Coronary artery (tissue), 2 donors: ENCODE measurements around the gene ME3.

Source experiments
- DNase-seq: peaks from one replicate; pipeline ENCODE4 v3.0.0-alpha.2; 2017; ENCODE audit warnings: low spot score
- H3K27ac ChIP-seq, 2 donors: fragments of 200-600 bp; sonication (generic); one replicate each; pipeline ENCODE4 v1.5.1; 2016 to 2019
- H3K4me3 ChIP-seq: fragments of 200-600 bp; sonication (generic); 2 replicates; pipeline ENCODE4 v1.5.1; 2016; ENCODE audit warnings: mild to moderate bottlenecking, moderate library complexity
- TF ChIP-seq, protein P1 (sequence below): fragments of 200-600 bp; sonication (generic); IDR thresholded peaks from one replicate; pipeline ENCODE4 v1.5.1; 2019; ENCODE audit warnings: antibody characterized with exemption

Gene ME3

DNA sequence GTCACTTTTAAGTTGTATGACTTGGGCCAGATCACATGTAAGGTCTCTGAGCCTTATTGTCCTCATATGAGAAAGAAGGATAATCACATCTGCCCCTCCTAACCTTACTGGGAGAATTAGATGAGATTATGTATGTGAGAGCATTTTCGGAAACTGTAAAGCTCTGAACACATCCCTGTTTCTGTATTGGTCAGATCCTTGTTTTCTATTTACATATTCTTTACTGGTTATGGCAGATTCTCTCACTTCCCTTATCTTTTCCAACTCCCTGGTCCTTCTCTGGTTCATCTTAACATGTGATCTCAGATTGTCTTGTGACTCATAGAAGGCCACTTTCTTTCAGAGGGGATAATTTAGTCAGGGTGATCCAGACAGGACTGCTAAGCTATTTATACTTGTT lies 255.9 kb downstream of the ME3 start:
- DNase-seq = no peak
- H3K4me3 ChIP-seq = no peak overlapping the region
- TF ChIP-seq, protein P1, sequence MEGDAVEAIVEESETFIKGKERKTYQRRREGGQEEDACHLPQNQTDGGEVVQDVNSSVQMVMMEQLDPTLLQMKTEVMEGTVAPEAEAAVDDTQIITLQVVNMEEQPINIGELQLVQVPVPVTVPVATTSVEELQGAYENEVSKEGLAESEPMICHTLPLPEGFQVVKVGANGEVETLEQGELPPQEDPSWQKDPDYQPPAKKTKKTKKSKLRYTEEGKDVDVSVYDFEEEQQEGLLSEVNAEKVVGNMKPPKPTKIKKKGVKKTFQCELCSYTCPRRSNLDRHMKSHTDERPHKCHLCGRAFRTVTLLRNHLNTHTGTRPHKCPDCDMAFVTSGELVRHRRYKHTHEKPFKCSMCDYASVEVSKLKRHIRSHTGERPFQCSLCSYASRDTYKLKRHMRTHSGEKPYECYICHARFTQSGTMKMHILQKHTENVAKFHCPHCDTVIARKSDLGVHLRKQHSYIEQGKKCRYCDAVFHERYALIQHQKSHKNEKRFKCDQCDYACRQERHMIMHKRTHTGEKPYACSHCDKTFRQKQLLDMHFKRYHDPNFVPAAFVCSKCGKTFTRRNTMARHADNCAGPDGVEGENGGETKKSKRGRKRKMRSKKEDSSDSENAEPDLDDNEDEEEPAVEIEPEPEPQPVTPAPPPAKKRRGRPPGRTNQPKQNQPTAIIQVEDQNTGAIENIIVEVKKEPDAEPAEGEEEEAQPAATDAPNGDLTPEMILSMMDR = no peak
- no peak overlapping the region for H3K27ac ChIP-seq

DNA sequence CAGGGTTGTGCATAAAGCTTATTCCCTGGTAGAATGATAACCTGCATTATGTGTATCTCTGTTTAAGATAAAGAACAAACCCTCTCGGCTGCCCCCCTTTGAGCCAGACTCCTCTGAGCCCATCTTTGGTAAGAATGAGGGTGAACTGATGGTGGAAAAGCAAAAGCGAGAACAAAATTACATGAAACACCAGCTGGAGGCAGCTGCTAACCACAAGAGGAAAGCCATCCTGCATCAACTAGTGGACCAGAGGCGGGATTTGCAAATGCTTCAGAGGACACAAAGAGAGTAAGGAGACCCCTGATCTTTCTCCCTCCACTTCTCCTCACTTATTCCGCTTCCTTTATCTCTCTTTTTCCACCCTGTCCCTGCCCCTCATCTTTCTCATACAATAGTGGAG lies 257.4 kb downstream of the ME3 start:
- Histone ChIP-seq H3K4me3 (no peak overlapping the region), H3K27ac (no peak overlapping the region)
- no peak for DNase-seq
- TF ChIP-seq, protein P1 = no peak

DNA sequence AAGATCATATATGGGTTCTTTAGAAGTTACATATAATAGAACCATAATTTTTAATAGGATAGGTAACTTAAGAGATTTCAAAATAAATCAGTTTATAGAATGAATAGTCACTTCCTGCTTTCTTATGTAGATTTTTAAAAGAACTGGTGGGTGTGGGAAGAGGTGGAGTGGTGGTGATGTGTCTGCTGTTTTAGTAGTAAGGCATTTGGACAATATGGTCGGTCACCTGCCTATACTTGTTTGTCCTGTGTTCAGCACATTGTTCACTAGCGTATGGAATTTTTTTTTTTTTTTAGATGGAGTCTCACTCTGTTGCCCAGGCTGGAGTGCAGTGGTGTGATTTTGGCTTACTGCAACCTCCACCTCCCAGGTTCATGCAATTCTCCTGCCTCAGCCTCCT lies 258.4 kb downstream of the ME3 start:
- DNase-seq = no peak
- TF ChIP-seq, protein P1 = no peak
- Histone ChIP-seq H3K4me3 (no peak overlapping the region), H3K27ac (no peak overlapping the region)

DNA sequence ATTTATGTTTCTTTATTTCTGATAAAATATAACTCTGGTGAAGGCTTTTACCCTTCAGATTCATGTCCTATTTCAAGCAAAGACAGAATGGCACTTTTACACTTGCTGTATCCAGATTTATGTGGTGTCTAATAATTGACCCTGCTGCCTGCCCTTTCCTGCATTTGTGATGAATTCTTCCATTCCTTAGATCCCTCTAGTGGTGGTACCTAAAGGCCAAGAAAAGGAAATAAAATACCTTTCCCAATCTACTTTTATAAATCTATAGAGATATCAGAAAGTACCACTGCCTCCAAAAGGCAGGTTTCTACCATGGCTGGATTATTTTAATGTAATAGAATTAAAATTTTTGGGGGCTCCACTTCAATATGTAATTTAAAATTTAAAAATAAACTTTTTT lies 263.6 kb downstream of the ME3 start:
- no peak overlapping the region for H3K27ac ChIP-seq

DNA sequence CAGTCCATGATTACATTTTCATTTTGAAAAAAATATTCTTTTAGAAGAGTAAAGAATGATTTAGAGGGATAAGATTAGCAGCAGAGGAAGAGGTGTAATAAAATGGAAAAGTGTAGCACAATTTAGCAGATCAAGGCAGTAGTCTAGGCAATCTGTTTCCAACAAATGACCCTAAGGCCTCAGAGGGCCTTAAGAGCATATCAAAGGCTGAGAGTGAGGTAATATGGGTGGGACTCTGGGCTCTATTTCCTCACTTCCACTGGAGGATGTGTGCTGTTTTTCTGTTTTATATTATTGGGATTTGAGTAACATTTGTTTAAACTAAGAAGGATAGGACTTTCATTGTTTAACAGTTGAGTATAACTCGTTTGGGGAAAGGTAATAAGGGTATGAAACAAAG lies 269.0 kb downstream of the ME3 start:
- no peak for DNase-seq
- H3K4me3 ChIP-seq = no peak overlapping the region
- TF ChIP-seq, protein P1 = no peak
- no peak overlapping the region for H3K27ac ChIP-seq

More for the DNA sequence above, 263.6 kb downstream of the ME3 start:
- no peak for DNase-seq
- TF ChIP-seq, protein P1 = no peak
- H3K4me3 ChIP-seq = no peak overlapping the region

DNA sequence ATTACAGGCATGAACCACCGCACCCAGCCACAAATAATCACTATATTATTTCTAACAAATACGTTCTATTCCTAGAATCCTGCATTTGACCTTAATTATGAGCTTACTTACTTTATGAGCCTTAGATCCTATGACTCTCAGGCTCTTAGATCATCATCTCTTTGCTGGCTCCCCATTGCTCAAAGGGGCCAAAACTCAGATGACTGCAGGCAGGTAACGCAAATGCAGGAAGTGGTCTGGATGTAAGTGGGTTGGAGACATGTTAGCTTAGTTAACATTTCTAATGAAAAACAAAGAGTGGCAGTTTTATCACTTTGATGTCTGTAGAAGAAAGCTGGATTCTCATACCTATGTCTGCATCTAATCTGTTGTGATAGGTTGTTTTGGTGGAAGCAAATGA lies 274.3 kb downstream of the ME3 start:
- Histone ChIP-seq H3K27ac (no peak overlapping the region), H3K4me3 (no peak overlapping the region)
- no peak for DNase-seq
- TF ChIP-seq, protein P1 = no peak

DNA sequence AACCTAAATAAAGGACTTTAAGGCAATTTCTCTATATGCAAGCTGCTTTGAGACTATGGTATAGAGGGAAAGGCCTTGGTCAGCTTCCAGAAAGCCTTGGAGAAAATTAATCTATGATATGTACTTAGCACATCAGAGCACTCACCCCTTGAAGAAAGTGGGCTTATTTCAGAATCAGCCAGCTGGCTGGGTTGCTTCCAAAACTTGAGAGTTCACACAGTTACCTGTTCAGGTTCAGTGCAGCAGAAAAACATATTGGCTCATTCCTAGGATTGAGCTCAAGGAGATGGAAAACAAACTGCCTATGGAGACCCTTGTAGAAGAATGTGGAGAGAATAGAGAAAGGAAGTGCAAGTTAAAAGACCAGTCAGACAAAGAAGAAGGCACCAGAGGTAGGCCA lies 275.1 kb downstream of the ME3 start:
- H3K4me3 ChIP-seq = no peak overlapping the region

More for the DNA sequence above, 275.1 kb downstream of the ME3 start:
- TF ChIP-seq, protein P1 = no peak
- DNase-seq = no peak
- H3K27ac ChIP-seq = no peak overlapping the region
